HG02943 (cell line): ENCODE measurements around the gene TMEM229B.

ENCODE experiments used
- ATAC-seq: cut with Tn5 transposase; IDR thresholded peaks from one replicate; pipeline ENCODE4 v1.9.1; 2021; ENCODE audit warnings: mild to moderate bottlenecking, low read depth, moderate library complexity; ENCODE audit not compliant: unreplicated experiment

The TMEM229B gene

GRCh38 chr14:67515386-67516079, 27.0 kb upstream of the TMEM229B start:
- no peak for ATAC-seq

- ATAC-seq, result no peak
These were observed 26.3 kb upstream of the TMEM229B start for GRCh38 chr14:67514650-67515385.

- ATAC-seq, result no peak
These were observed 25.7 kb upstream of the TMEM229B start for GRCh38 chr14:67514203-67514607.

GRCh38 chr14:67513631-67514108, 25.1 kb upstream of the TMEM229B start:
- no peak for ATAC-seq

- no peak for ATAC-seq
These were observed 24.2 kb upstream of the TMEM229B start for GRCh38 chr14:67512463-67513310.

- no peak for ATAC-seq
These were observed 22.3 kb upstream of the TMEM229B start for GRCh38 chr14:67510836-67511235.

GRCh38 chr14:67510121-67510520, 21.6 kb upstream of the TMEM229B start:
- ATAC-seq, result no peak

GRCh38 chr14:67508956-67509355, 20.4 kb upstream of the TMEM229B start:
- no peak for ATAC-seq

- no peak for ATAC-seq
These were observed 16.7 kb upstream of the TMEM229B start for GRCh38 chr14:67505254-67505653.

- no peak for ATAC-seq
These were observed 14.8 kb upstream of the TMEM229B start for GRCh38 chr14:67503331-67503730.

GRCh38 chr14:67502867-67503266, 14.3 kb upstream of the TMEM229B start:
- ATAC-seq, result no peak

GRCh38 chr14:67501670-67502069, 13.1 kb upstream of the TMEM229B start:
- no peak for ATAC-seq

GRCh38 chr14:67500981-67501380, 12.5 kb upstream of the TMEM229B start:
- ATAC-seq, result no peak

- no peak for ATAC-seq
These were observed 9.2 kb upstream of the TMEM229B start for GRCh38 chr14:67497716-67498115.

GRCh38 chr14:67497216-67497615, 8.7 kb upstream of the TMEM229B start:
- ATAC-seq, result no peak

- ATAC-seq, result no peak
These were observed 7.3 kb upstream of the TMEM229B start for GRCh38 chr14:67495827-67496226.

- ATAC-seq, result no peak
These were observed 4.7 kb upstream of the TMEM229B start for GRCh38 chr14:67493092-67493717.

GRCh38 chr14:67492538-67492937, 4.0 kb upstream of the TMEM229B start:
- no peak for ATAC-seq

- no peak for ATAC-seq
These were observed 3.4 kb upstream of the TMEM229B start for GRCh38 chr14:67491741-67492507.

GRCh38 chr14:67491285-67491684, 2.8 kb upstream of the TMEM229B start:
- no peak for ATAC-seq
